Smooth muscle cell (in vitro differentiated cells): Measurements from ENCODE around the gene AGO3. TPM values are rescaled to one million over a fixed set of nuclear protein-coding genes. Genes with fewer than 3 reads are reported as not detected.

ENCODE experiments used
- DNase-seq: peaks from one replicate; lab custom pipeline; 2025; ENCODE audit not compliant: unreplicated experiment; lab: John Stamatoyannopoulos, UW
- H2AFZ ChIP-seq: fragments of 200-600 bp; sonication (generic); 2 replicates; pipeline ENCODE4 v1.6.0; 2016; ENCODE audit warnings: antibody characterized with exemption, low read depth, mild to moderate bottlenecking
- H3F3A ChIP-seq: fragments of 200-600 bp; sonication (generic); 2 replicates; pipeline ENCODE4 v1.6.0; 2017; ENCODE audit warnings: antibody characterized with exemption, low read depth
- H3K27ac ChIP-seq: fragments of 200-600 bp; sonication (generic); 2 replicates; pipeline ENCODE4 v1.5.1; 2016; ENCODE audit warnings: low read depth, mild to moderate bottlenecking
- H3K27me3 ChIP-seq: fragments of 200-600 bp; sonication (generic); 2 replicates; pipeline ENCODE4 v1.6.1; 2016; ENCODE audit warnings: low read depth, mild to moderate bottlenecking
- H3K36me3 ChIP-seq: fragments of 200-600 bp; sonication (generic); 2 replicates; pipeline ENCODE4 v1.5.1; 2016; ENCODE audit warnings: low read depth
- H3K4me1 ChIP-seq: fragments of 200-600 bp; sonication (generic); 2 replicates; pipeline ENCODE4 v1.5.1; 2016; ENCODE audit warnings: low read depth
- H3K4me2 ChIP-seq: fragments of 200-600 bp; sonication (generic); 2 replicates; pipeline ENCODE4 v1.6.0; 2016; ENCODE audit warnings: mild to moderate bottlenecking
- H3K4me3 ChIP-seq: fragments of 200-600 bp; sonication (generic); 2 replicates; pipeline ENCODE4 v1.5.1; 2016; ENCODE audit warnings: mild to moderate bottlenecking
- H3K79me2 ChIP-seq: fragments of 200-600 bp; sonication (generic); 2 replicates; pipeline ENCODE4 v1.6.0; 2016; ENCODE audit warnings: low read depth, mild to moderate bottlenecking
- H3K9ac ChIP-seq: fragments of 200-600 bp; sonication (generic); 2 replicates; pipeline ENCODE4 v1.6.0; 2016; ENCODE audit warnings: low read depth
- H3K9me3 ChIP-seq: fragments of 200-600 bp; sonication (generic); replicated peaks from 2 replicates; pipeline ENCODE4 v1.5.1; 2016; ENCODE audit warnings: low read depth
- H4K20me1 ChIP-seq: fragments of 200-600 bp; sonication (generic); 2 replicates; pipeline ENCODE4 v1.6.0; 2016; ENCODE audit warnings: low read depth
- CTCF ChIP-seq: fragments of 200-600 bp; sonication (generic); IDR thresholded peaks from 2 replicates; pipeline ENCODE4 v1.5.1; 2017; ENCODE audit warnings: borderline replicate concordance, mild to moderate bottlenecking, antibody characterized with exemption; ENCODE audit not compliant: insufficient read depth, poor library complexity, severe bottlenecking
- WGBS: methylation state at CpG from one replicate; pipeline ENCODE4 v1.1.7; 2016; ENCODE audit warnings: low lambda C conversion rate; 5-methylcytosine and 5-hydroxymethylcytosine counted together
- polyA plus RNA-seq: library from polyadenylated mRNA; unstranded; fragments of >200 nt; fragmentation: Nextera tagmentation; extraction: Ambion mirVana; gene quantifications from 2 replicates; pipeline ENCODE4 v1.2.1, GENCODE V29; 2016
- total RNA-seq: library from RNA; depleted of rRNA; stranded (reverse); fragments of >200 nt; gene quantifications from 2 replicates; pipeline ENCODE4 v1.2.3, GENCODE V29; 2014

Gene AGO3
- total and polyA plus RNA-seq, 2 experiments from 2014 or later: 14.3 to 31.6 TPM

GRCh38 chr1:36055706-36056105 lies 124.8 kb downstream of the AGO3 start:
- Histone ChIP-seq H3K27me3 (no peaks in the 10 kb centered on the region), H3K4me1 (no peaks in the 10 kb centered on the region), H3K4me3 (no peak overlapping the region), H3K9ac (no peak overlapping the region), H4K20me1 (no peaks in the 10 kb centered on the region), H3K9me3 (no peaks in the 10 kb centered on the region), H3K36me3 (peaks cover 12% of the 10 kb centered on the region), H3K4me2 (no peak overlapping the region), H3K27ac (no peak overlapping the region), H2AFZ (no peak overlapping the region), H3F3A (no peaks in the 10 kb centered on the region), H3K79me2 (no peaks in the 10 kb centered on the region)
- WGBS: 100% methylated on average over 5 of the region's 5 CpGs
- DNase-seq: no peak
- TF ChIP-seq CTCF: no peak

- H3K27me3 ChIP-seq: no peaks in the 10 kb centered on the region
- no peak overlapping the region for H3K9ac ChIP-seq
- no peaks in the 10 kb centered on the region for H3K4me1 ChIP-seq
- H3K79me2 ChIP-seq: no peaks in the 10 kb centered on the region
- no peaks in the 10 kb centered on the region for H3K9me3 ChIP-seq
- H3F3A ChIP-seq: no peaks in the 10 kb centered on the region
- no peaks in the 10 kb centered on the region for H4K20me1 ChIP-seq
- H3K4me2 ChIP-seq: no peak overlapping the region
- H3K27ac ChIP-seq: no peak overlapping the region
- no peak overlapping the region for H3K4me3 ChIP-seq
- no peak for TF ChIP-seq CTCF
- no peak overlapping the region for H2AFZ ChIP-seq
- DNase-seq: no peak
- 86% methylated on average over 1 of the region's 1 CpG for WGBS
- H3K36me3 ChIP-seq: peaks cover 7% of the 10 kb centered on the region
These were observed 131.4 kb downstream of the AGO3 start for GRCh38 chr1:36062315-36062714.

GRCh38 chr1:36067871-36068270 lies 137.0 kb downstream of the AGO3 start:
- Histone ChIP-seq H3K9me3 (no peaks in the 10 kb centered on the region), H3K27ac (no peak overlapping the region), H2AFZ (no peak overlapping the region), H3K9ac (no peak overlapping the region), H3F3A (no peaks in the 10 kb centered on the region), H3K79me2 (no peaks in the 10 kb centered on the region), H3K4me1 (no peaks in the 10 kb centered on the region), H3K36me3 (no peaks in the 10 kb centered on the region), H3K27me3 (no peaks in the 10 kb centered on the region), H4K20me1 (no peaks in the 10 kb centered on the region), H3K4me3 (no peak overlapping the region), H3K4me2 (no peak overlapping the region)
- DNase-seq: no peak
- no peak for TF ChIP-seq CTCF

- H4K20me1 ChIP-seq: no peaks in the 10 kb centered on the region
- no peaks in the 10 kb centered on the region for H3K4me1 ChIP-seq
- no peak overlapping the region for H3K4me3 ChIP-seq
- H3K36me3 ChIP-seq: no peaks in the 10 kb centered on the region
- no peak for TF ChIP-seq CTCF
- no peaks in the 10 kb centered on the region for H3K9me3 ChIP-seq
- no peak for DNase-seq
- no peak overlapping the region for H2AFZ ChIP-seq
- no peaks in the 10 kb centered on the region for H3K79me2 ChIP-seq
- no peak overlapping the region for H3K4me2 ChIP-seq
- no peaks in the 10 kb centered on the region for H3K27me3 ChIP-seq
- H3K27ac ChIP-seq: peak overlapping the region; percentile 34
- H3K9ac ChIP-seq: no peak overlapping the region
- WGBS: 59% methylated on average over 2 of the region's 2 CpGs
- no peaks in the 10 kb centered on the region for H3F3A ChIP-seq
These were observed 138.0 kb downstream of the AGO3 start for GRCh38 chr1:36068866-36069265.
